GM18909 (cell line): ENCODE measurements around the gene MEN1.
A peak's percentile ranks its signal among the peaks of the same experiment; 100 is the strongest.

Source experiments
- ATAC-seq: cut with Tn5 transposase; IDR thresholded peaks from one replicate; pipeline ENCODE4 v1.9.1; 2021; ENCODE audit warnings: mild to moderate bottlenecking; ENCODE audit not compliant: unreplicated experiment, poor library complexity

The MEN1 gene

GRCh38 chr11:64803158-64803845, 7.0 kb downstream of the MEN1 start, which contains the start of gene MAP4K2:
TSS of gene MAP4K2 (minus strand) at chr11:64803214. CDS start at chr11:64803149, 65 bp downstream.
- peak; percentile 69 for ATAC-seq

- peak; percentile 28 for ATAC-seq
Measured at GRCh38 chr11:64802370-64803157, 7.8 kb downstream of the MEN1 start.

- ATAC-seq, result no peak
Measured at GRCh38 chr11:64801561-64802369, 8.6 kb downstream of the MEN1 start.

GRCh38 chr11:64801158-64801464, 9.2 kb downstream of the MEN1 start:
- ATAC-seq, result no peak

GRCh38 chr11:64800303-64801157, 9.8 kb downstream of the MEN1 start:
- no peak for ATAC-seq

- no peak for ATAC-seq
Measured at GRCh38 chr11:64799623-64800302, 10.6 kb downstream of the MEN1 start.

- no peak for ATAC-seq
Measured at GRCh38 chr11:64799256-64799622, 11.1 kb downstream of the MEN1 start.

- no peak for ATAC-seq
Measured at GRCh38 chr11:64796757-64797541, 13.4 kb downstream of the MEN1 start.

GRCh38 chr11:64796047-64796756, 14.1 kb downstream of the MEN1 start:
- no peak for ATAC-seq

GRCh38 chr11:64794526-64794925, 15.8 kb downstream of the MEN1 start:
- ATAC-seq, result no peak

GRCh38 chr11:64793271-64794160, 16.8 kb downstream of the MEN1 start:
- no peak for ATAC-seq

- no peak for ATAC-seq
Measured at GRCh38 chr11:64792482-64792881, 17.9 kb downstream of the MEN1 start.

- no peak for ATAC-seq
Measured at GRCh38 chr11:64791781-64792291, 18.5 kb downstream of the MEN1 start.

- ATAC-seq, result no peak
Measured at GRCh38 chr11:64790205-64791095, 19.9 kb downstream of the MEN1 start.

- no peak for ATAC-seq
Measured at GRCh38 chr11:64789331-64790204, 20.8 kb downstream of the MEN1 start.
